GF-D8 (cell line): ENCODE results near the gene HPN.
"Not testable (repeated sequence)": the region's sequence is repeated elsewhere in the genome, so short reads cannot be mapped to it uniquely, and the experiment has no call there.

ENCODE experiments used
- DNase-seq: peaks from one replicate; lab custom pipeline; 2025; lab: John Stamatoyannopoulos, UW

HPN gene

DNA sequence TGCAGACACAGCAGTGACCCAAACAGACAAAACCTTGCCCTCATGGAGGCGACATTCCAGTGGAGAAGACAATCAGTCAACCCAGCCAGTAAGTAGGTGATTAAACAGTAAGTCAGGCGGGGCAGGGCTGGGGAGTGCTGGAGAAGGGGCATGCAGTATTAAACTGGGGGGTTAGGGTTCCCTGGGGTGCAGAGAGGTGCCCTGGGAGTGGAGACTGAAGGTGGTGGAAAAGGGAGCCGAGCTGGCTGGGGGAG, 42.9 kb downstream of the HPN start:
- DNase-seq = no peak

GRCh38 chr19:35085947-35086346, 44.4 kb downstream of the HPN start:
- DNase-seq = no peak

- DNase-seq = no peak
These were observed 44.9 kb downstream of the HPN start for GRCh38 chr19:35086455-35086854.

GRCh38 chr19:35087393-35087792, 45.9 kb downstream of the HPN start:
- no peak for DNase-seq

DNA sequence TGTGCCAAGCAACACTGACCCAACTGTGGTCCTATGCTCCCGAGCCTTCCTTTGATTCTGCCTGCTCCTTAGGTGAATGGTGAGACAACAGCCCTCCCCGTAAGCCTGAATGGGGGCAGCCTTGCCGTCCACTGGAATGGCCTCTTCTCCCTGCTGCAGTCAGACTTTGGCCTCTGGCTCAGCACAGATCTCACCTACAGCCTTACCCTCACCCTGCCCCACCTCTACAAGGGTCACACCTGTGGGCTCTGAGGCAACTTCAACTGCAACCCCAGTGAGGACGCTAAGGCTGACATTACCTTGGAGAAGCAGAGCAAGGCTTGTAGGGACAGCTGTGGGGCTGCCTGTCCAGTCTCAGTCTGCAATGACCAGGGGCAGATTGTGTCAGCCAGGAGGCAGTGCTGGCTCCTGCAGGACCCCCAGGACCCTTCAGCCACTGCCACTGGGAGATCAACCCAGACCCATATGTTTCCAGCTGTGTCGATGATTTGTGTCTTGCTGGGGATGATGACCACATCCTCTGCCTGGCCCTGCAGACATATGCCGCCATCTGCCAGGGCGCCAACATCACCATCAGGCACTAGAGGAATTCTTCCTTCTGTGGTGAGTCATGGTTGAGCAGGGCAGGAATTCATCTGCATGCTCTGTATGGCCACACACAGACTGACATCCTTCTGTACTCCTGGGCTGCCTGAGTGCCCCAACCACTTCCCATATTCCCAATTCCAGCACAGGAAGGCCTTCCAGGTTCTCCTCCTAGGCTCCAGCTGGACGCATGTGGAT, 46.8 kb downstream of the HPN start:
- no peak for DNase-seq

- no peak for DNase-seq
These were observed 48.0 kb downstream of the HPN start for GRCh38 chr19:35089554-35089953.

- DNase-seq = no peak
These were observed 48.6 kb downstream of the HPN start for GRCh38 chr19:35090160-35090505.

- DNase-seq = no peak
These were observed 49.1 kb downstream of the HPN start for GRCh38 chr19:35090506-35091214.

GRCh38 chr19:35093430-35093829, 51.9 kb downstream of the HPN start:
- no peak for DNase-seq

DNA sequence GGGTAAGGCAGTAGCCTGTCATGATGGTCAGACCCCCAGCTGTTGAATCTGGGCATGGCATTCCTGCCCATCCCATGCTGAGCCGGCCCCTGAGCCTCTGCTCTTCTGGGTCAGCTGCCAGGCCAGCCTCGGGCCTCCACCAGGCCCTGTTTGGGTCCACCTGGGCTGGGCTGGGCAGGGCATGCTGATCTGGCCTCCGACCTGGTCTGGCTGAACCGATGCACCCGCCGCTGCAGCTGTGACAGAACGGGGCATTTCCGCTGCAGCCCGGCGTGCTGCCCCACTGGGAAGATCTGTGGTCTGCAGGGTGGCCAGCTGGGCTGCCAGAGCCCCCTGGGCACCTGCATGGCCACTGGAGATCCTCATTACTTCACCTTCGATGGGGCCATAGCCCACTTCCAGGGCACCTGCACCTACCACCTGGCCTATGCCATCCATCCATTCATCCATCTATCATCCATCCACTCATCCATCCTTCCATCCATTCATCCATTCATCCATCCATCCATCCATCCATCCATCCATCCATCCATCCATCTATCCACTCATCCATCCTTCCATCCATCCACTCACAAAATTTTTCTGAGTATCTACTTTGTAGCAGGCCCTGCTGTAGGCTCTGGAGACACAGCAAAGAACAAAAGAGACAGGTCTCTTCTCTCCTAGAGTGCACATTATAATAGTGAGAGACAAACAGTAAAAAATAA, 52.6 kb downstream of the HPN start:
- no peak for DNase-seq

GRCh38 chr19:35094656-35095055, 53.1 kb downstream of the HPN start:
- no peak for DNase-seq

DNA sequence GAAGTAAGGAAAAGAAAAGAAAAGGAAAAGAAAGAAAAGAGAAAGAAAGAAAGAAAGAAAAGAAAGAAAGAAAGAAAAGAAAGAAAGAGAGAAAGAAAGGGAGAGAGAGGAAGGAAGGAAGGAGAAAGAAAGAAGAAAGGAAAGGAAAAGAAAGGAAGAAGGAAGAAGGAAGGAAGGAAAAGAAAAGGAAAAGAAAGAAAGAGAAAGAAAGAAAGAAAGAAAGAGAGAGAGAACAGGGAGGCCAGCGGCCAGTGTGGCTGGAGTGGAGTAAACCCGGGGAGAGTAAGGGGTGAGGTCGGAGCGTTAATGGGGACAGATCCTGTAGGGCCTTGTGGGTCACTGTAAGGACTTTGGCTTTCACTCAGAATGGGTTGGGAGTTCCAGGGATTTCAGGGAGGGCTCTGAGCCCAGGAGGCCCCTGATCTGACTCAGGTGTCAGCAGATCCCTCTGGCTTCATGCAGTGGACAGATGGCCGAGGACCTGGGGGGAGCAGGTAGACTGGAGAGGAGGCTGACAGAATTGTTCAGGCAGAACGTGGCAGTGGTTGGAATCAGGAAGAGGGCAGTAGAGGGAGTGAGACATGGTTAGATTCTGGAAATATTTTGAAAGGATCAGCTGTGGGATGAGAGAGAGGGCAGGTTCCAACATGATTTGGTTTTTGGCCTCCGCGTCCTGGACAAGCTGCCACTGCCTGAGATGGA, 54.3 kb downstream of the HPN start:
- no peak for DNase-seq

GRCh38 chr19:35098413-35099049, 57.0 kb downstream of the HPN start:
- DNase-seq = no peak

GRCh38 chr19:35099155-35099896, 57.8 kb downstream of the HPN start:
- DNase-seq = no peak

GRCh38 chr19:35099897-35100275, 58.4 kb downstream of the HPN start:
- DNase-seq = no peak

DNA sequence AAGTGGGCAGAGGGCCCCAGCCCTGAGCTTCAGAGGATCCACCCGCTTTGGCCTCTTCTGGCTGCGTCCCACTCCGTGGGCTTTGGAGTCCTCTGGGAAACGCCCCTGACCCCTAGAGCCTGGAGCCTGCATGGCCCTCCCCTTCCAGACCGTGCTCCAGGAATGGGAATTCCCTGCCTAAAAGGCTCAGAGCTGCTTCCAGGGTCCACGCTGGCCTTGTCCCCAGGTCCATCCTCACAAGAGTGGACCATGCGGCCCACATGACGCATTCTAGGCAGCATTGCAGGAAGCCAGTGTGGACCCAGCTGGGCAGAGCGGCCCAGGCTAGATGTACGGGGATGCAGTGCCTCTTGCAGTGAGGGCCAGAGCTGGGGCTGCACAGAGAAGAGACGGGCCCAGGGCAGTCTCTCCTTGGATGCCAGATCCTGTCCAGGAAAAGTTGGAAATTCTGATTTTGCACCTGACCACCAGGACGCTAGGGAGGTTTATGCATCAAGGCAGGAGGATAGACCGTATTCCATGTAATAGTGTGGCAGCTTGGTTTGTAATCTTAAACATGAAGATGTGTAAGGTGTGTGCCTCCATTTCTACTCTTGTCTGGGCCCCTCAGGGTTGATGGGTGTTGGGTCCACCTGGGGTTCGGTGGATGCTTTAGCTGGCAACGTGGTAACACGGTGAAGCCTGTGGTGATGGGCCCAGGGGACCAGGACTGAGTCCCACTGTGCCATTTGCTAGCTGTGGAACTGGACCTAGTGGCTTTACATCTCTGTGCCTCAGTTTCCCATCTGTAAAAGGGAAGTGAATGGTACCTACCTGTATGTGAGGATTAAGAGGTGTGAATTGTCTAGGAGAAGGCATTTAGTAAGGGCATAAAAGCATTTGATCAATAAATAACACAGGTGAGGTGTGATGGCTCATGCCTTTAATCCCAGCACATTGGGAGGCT, 59.3 kb downstream of the HPN start:
- DNase-seq = no peak

DNA sequence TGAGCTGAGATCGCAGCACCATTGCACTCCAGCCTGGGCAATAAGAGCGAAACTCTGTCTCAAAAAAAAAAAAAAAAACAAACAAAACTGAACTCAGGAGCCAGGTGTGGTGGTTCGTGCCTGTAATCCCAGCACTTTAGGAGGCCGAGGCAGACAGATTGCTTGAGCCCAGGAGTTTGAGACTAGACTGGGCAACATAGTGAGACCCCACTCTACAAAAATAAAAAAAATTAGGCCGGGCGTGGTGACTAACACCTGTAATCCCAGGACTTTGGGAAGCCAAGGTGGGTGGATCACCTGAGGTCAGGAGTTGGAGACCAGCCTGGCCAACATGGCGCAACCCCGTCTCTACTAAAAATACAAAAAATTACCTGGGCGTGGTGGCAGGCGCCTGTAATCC, 60.4 kb downstream of the HPN start:
- DNase-seq = not testable (repeated sequence)

- DNase-seq = not testable (repeated sequence)
These were observed 62.1 kb downstream of the HPN start for GRCh38 chr19:35103614-35104013.

GRCh38 chr19:35104361-35104760, 62.8 kb downstream of the HPN start:
- no peak for DNase-seq

DNA sequence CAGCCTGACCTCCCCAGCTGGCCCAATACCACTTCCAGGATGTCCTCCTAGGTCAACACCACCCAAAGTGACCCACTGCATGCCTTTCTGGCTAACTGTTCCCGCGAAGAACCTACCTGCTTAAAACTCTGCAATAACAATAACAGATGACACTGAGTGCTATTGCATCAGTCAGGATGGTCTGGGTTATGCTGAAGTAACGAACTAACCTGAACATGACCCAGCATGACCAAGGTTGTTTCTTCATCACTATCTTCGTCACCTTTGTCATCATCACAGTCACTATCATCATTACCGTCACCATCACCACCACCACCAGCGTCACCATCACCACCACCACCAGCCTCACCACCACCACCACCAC, 63.5 kb downstream of the HPN start:
- DNase-seq = no peak
